K562 (cell line): ENCODE measurements around the gene PTPN14. TPM values are rescaled to one million over a fixed set of nuclear protein-coding genes. Genes with fewer than 3 reads are reported as not detected.

Source experiments
- ATAC-seq: fragments of 200-7000 bp; cut with Tn5 transposase; 3 replicates; pipeline ENCODE4 v1.9.1; 2020; ENCODE audit warnings: moderate library complexity
- BruUV-seq: library from RNA; stranded (reverse); fragments of 400-500 nt; replicated peaks from 2 replicates; lab custom pipeline; 2021; lab: Mats Ljungman, UMichigan
- CTCF ChIA-PET: fragments of 300-600 bp; formaldehyde crosslinking; extraction: SDS; loops from one replicate; lab custom pipeline; 2021; ENCODE audit warnings: low intra/inter-chr PET ratio; lab: Yijun Ruan, JAX
- POLR2A ChIA-PET: fragments of 300-600, 350-650 bp; sonication (Branson Sonifier 250); formaldehyde crosslinking; extraction: SDS; loops from one replicate; lab custom pipeline; 2021; ENCODE audit warnings: antibody characterized with exemption, inconsistent platforms; lab: Yijun Ruan, JAX
- DNase-seq, 4 experiments: peaks; one replicate each; pipeline versions ENCODE4 v3.0.0 to v3.0.0-alpha.2; 2011 to 2018; ENCODE audit warnings: low spot score in 3 of 4, mixed read lengths in 3 of 4; ENCODE audit errors: extremely low read depth in 1 of 4
- FAIRE-seq: peaks from 2 replicates; lab custom pipeline; 2011; peaks lifted over from hg19 to GRCh38; lab: Jason Lieb, UNC
- H2AFZ ChIP-seq: 2 replicates; pipeline ENCODE4 v1.6.0; 2011; ENCODE audit warnings: low read depth, low read length, control low read depth, inconsistent platforms
- H3K27ac ChIP-seq: fragments of 200-600 bp; 3 replicates; pipeline ENCODE4 v1.8.0; 2011; ENCODE audit warnings: low read depth, mild to moderate bottlenecking, control low read depth, inconsistent platforms, low read length, moderate library complexity, mixed read lengths; ENCODE audit errors: extremely low read depth
- H3K27me3 ChIP-seq, 2 experiments: fragments of 300-600 bp in 1 of 2; 2 replicates in 1 of 2; 3 replicates in 1 of 2; pipeline versions ENCODE4 v1.6.0 to v1.8.0; 2011; ENCODE audit warnings: inconsistent platforms in 2 of 2, low read length in 2 of 2, mild to moderate bottlenecking in 1 of 2, mixed read lengths in 1 of 2, moderate library complexity in 1 of 2; ENCODE audit not compliant: control insufficient read depth in 2 of 2, insufficient read depth in 2 of 2
- H3K36me3 ChIP-seq: fragments of 300-600 bp; 3 replicates; pipeline ENCODE4 v1.8.0; 2011; ENCODE audit warnings: mild to moderate bottlenecking, low read length, inconsistent platforms; ENCODE audit not compliant: control insufficient read depth, insufficient read depth
- H3K4me1 ChIP-seq, 2 experiments: fragments of 200-600 bp in 1 of 2; replicated peaks in 1 of 2; 2 replicates in 1 of 2; 3 replicates in 1 of 2; pipeline versions ENCODE4 v1.5.1 to v1.8.0; 2011; ENCODE audit warnings: inconsistent platforms in 2 of 2, low read length in 2 of 2, mild to moderate bottlenecking in 1 of 2, mixed read lengths in 1 of 2, moderate library complexity in 1 of 2; ENCODE audit not compliant: control insufficient read depth in 2 of 2, insufficient read depth in 2 of 2
- H3K4me2 ChIP-seq: 2 replicates; pipeline ENCODE4 v1.6.1; 2011; ENCODE audit warnings: low read length, control low read depth, inconsistent platforms, mixed read lengths; ENCODE audit not compliant: insufficient read depth
- H3K4me3 ChIP-seq: fragments of 200-600 bp; sonication (generic), shearing (Covaris generic); 2 replicates; pipeline ENCODE4 v1.5.1; 2016; ENCODE audit warnings: control low read depth, inconsistent platforms
- H3K79me2 ChIP-seq: fragments of 200-600 bp; 3 replicates; pipeline ENCODE4 v1.8.0; 2011; ENCODE audit warnings: low read length, inconsistent platforms; ENCODE audit not compliant: control insufficient read depth, insufficient read depth
- H3K9ac ChIP-seq, 2 experiments: 2 replicates each; pipeline versions ENCODE4 v1.6.0 to v1.6.1; 2011; ENCODE audit warnings: low read depth in 2 of 2, low read length in 2 of 2, control low read depth in 1 of 2, inconsistent platforms in 1 of 2, mild to moderate bottlenecking in 1 of 2, mixed read lengths in 1 of 2; ENCODE audit not compliant: insufficient read depth in 1 of 2
- H3K9me1 ChIP-seq: one replicate; pipeline ENCODE4 v1.6.0; 2011; ENCODE audit warnings: inconsistent platforms, mild to moderate bottlenecking, low read length, moderate library complexity; ENCODE audit not compliant: control insufficient read depth, insufficient read depth
- H3K9me3 ChIP-seq: replicated peaks from 2 replicates; pipeline ENCODE4 v1.5.1; 2011; ENCODE audit warnings: low read depth, low read length, inconsistent platforms; ENCODE audit not compliant: control insufficient read depth, insufficient read depth
- H4K20me1 ChIP-seq: replicated peaks from 2 replicates; pipeline ENCODE4 v1.6.1; 2011; ENCODE audit warnings: low read length, inconsistent platforms, mixed read lengths; ENCODE audit not compliant: control insufficient read depth, insufficient read depth
- CBX8 ChIP-seq: fragments of 200-600 bp; sonication (generic); IDR thresholded peaks from 2 replicates; pipeline ENCODE4 v1.6.1; 2012; ENCODE audit warnings: borderline replicate concordance, mixed run types, low read depth, mild to moderate bottlenecking, moderate library complexity, mixed read lengths, low read length, control low read depth, inconsistent platforms; ENCODE audit not compliant: poor library complexity, severe bottlenecking; ENCODE audit errors: extremely low read depth
- ZNF146 ChIP-seq: IDR thresholded peaks from one replicate; pipeline ENCODE4 v1.6.1; 2018; ENCODE audit warnings: missing compliant biosample characterization; ENCODE audit not compliant: unreplicated experiment
- ZNF77 ChIP-seq: fragments of 250-450 bp; sonication (Bioruptor Pico); IDR thresholded peaks from 2 replicates; pipeline ENCODE4 v1.5.0; 2020
- WGBS: fragments of 100-300 bp; shearing (Covaris generic); methylation state at CpG from one replicate; pipeline ENCODE4 v1.1.6; 2016; ENCODE audit warnings: low coverage, mixed read lengths; ENCODE audit not compliant: insufficient coverage; ENCODE audit errors: missing lambda C conversion rate; 5-methylcytosine and 5-hydroxymethylcytosine counted together
- in situ Hi-C: fragments of 300-500 bp; cut with MboI; formaldehyde crosslinking; loops from 4 replicates; pipeline ENCODE4 v1.15.0; 2018; ENCODE audit warnings: inconsistent platforms, mixed read lengths
- intact Hi-C: fragments of 100-400 bp; cut with micrococcal nuclease; formaldehyde crosslinking; loops from 2 replicates; pipeline ENCODE4 v1.14.2; 2022
- polyA plus RNA-seq, 8 experiments: library from polyadenylated mRNA; depleted of rRNA in 4 of 8; stranded (reverse) in 5 of 8; unstranded in 3 of 8; fragments of >200 nt; fragmentation: Nextera tagmentation in 2 of 8; fragmentation: Illumina TruSeq in 1 of 8; extraction: Ambion mirVana in 2 of 8; extraction: Trizol in 1 of 8; gene quantifications; 2 replicates each; pipeline versions ENCODE4 v1.2.1 to v1.2.3, GENCODE V29; 2011 to 2014; ENCODE audit warnings: inconsistent platforms in 1 of 8, missing spikeins in 1 of 8
- total RNA-seq, 7 experiments: library from RNA; depleted of rRNA in 6 of 7; stranded (reverse); fragments of >200 nt in 6 of 7; fragmentation: Illumina TruSeq in 2 of 7; extraction: Trizol in 2 of 7; gene quantifications; 2 replicates each; pipeline versions ENCODE4 v1.2.1 to v1.2.3, GENCODE V29; 2011 to 2021; ENCODE audit warnings: low replicate concordance in 1 of 7
- TF ChIP-seq, protein P1 (sequence below): fragments of 250-450 bp; sonication (Bioruptor Pico); IDR thresholded peaks from 2 replicates; pipeline ENCODE4 v1.5.0; 2021
- TF ChIP-seq, protein P2 (sequence below): sonication (generic); formaldehyde crosslinking; IDR thresholded peaks from 2 replicates; pipeline ENCODE4 v1.4.0; 2020; ENCODE audit warnings: mild to moderate bottlenecking, missing genetic modification reagents

PTPN14 gene
- total and polyA plus RNA-seq, 9 of the 15 experiments (the other 6 are each of a cell fraction or from before 2014, with no cell fraction given), result 0.01 to 0.29 (median 0.04) TPM; not detected in 6

DNA sequence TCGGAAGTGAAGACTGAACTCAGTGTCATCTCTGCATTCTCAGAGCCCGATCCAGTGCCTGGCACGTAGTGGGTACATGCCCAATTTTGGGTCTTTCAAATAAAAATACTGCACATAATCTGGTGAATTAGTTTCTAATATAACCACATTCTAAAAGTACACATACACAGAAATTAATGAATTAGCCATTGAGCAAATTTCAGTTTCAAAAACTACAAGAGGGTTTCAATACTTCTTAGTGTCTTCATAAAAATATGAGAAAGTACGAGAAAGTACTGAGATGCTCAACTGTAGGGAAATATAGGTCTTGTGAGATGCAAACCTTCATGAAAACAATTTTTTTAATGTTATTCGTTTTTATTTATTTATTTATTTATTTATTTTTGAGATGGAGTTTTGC lies 183.6 kb downstream of the PTPN14 start (continued):
- TF ChIP-seq, protein P1, sequence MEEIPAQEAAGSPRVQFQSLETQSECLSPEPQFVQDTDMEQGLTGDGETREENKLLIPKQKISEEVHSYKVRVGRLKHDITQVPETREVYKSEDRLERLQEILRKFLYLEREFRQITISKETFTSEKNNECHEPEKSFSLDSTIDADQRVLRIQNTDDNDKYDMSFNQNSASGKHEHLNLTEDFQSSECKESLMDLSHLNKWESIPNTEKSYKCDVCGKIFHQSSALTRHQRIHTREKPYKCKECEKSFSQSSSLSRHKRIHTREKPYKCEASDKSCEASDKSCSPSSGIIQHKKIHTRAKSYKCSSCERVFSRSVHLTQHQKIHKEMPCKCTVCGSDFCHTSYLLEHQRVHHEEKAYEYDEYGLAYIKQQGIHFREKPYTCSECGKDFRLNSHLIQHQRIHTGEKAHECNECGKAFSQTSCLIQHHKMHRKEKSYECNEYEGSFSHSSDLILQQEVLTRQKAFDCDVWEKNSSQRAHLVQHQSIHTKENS (CRISPR knock-in tag), result no peak
- TF ChIP-seq CBX8, result no peak

DNA sequence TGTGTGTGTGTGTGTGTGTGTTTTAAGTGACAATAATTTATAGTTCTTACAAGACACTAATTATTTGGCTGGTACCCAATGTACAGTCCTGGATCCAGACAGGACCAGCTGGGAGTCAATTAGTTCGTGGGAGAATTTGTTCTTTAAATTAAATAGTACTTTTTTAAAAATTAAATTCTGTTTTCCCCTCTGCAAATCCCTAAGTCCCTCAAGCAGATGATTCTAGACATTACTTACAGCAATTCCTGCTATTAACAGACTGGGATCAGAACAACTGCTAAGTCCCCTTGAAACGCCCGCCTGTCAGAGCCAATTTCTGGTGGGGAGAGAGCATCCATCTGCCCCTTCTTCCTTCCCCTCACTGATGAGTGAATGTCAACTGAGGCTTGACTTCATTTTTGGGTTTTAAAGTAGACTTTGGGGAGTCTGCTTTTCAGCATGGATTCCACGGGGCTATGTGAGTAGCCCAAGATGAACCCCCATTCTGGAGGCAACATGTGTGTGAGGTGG lies 186.6 kb downstream of the PTPN14 start:
- DNase-seq, result no peak
- intact Hi-C loops (no loop called here), in situ Hi-C loops (no loop called here)
- Histone ChIP-seq H3K27ac (no peak overlapping the region), H3K9ac (no peak overlapping the region), H3K9me3 (no peaks in the 10 kb centered on the region), H3K9me1 (no peaks in the 10 kb centered on the region), H3K4me2 (no peak overlapping the region), H4K20me1 (no peaks in the 10 kb centered on the region), H3K4me1 (peaks cover 0 to 23% of the 10 kb centered on the region in 2 experiments; a peak in 3 of 5 replicates), H2AFZ (no peak overlapping the region), H3K36me3 (no peaks in the 10 kb centered on the region), H3K4me3 (no peak overlapping the region), H3K27me3 (peaks cover 21 to 39% of the 10 kb centered on the region in 2 experiments), H3K79me2 (no peaks in the 10 kb centered on the region)
- TF ChIP-seq, protein P2, sequence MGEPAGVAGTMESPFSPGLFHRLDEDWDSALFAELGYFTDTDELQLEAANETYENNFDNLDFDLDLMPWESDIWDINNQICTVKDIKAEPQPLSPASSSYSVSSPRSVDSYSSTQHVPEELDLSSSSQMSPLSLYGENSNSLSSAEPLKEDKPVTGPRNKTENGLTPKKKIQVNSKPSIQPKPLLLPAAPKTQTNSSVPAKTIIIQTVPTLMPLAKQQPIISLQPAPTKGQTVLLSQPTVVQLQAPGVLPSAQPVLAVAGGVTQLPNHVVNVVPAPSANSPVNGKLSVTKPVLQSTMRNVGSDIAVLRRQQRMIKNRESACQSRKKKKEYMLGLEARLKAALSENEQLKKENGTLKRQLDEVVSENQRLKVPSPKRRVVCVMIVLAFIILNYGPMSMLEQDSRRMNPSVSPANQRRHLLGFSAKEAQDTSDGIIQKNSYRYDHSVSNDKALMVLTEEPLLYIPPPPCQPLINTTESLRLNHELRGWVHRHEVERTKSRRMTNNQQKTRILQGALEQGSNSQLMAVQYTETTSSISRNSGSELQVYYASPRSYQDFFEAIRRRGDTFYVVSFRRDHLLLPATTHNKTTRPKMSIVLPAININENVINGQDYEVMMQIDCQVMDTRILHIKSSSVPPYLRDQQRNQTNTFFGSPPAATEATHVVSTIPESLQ (CRISPR knock-in tag), result no peak
- no peak for TF ChIP-seq ZNF146
- no peak for TF ChIP-seq ZNF77 (CRISPR knock-in tag)
- ATAC-seq, result no peak
- BruUV-seq, result no TSS peak
- FAIRE-seq, result no peak
- POLR2A ChIA-PET, result no interaction called here
- CTCF ChIA-PET, result no interaction called here
- 7% methylated on average over 4 of the region's 4 CpGs for WGBS
